ENCODE data around the gene NRXN3.
A peak's percentile ranks its signal among the peaks of the same experiment; 100 is the strongest.

NRXN3 gene

GRCh38 chr14:78848234-78848820 lies 678.2 kb downstream of the NRXN3 start:
- DNase-seq, result no peak

- no peak for DNase-seq
Measured at GRCh38 chr14:78849952-78850351, 679.8 kb downstream of the NRXN3 start.

DNA sequence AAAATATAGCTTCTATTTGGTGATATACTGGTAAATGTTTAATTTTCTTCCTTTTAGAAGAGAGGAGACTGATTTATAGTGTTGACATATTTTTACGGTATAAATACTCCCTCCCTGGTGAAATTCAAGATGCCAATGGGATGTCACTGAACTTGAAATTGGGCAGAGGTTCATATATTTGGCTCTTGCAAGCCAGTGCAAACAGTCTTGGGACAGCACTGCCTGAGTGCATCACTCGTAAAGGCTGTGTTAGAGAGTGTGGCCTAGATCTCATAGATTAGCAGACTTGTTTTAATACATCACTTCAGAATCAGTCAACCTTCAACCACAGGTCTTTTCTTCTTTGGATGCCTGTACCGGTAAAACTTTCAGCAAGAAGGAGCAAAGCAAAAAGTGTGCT lies 681.0 kb downstream of the NRXN3 start:
- no peak for DNase-seq

DNA sequence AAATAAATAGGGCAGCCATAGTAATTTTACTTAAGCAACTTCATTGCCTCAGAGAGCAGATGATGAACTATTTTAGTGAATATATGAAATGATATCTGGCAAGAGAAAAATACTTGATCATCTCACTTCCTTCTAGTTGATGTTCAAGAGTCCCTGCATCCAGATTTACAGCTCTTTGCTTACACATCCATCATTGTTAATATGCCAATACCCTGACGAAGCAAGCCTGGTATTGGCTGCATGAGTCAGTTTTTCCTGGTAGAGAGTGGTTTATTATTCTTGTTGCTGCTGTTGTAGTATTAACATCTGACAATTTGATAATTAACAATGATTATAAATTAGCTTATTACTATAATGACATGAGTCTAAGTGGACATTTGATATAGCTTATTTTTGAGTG lies 681.9 kb downstream of the NRXN3 start:
- DNase-seq, result no peak

DNA sequence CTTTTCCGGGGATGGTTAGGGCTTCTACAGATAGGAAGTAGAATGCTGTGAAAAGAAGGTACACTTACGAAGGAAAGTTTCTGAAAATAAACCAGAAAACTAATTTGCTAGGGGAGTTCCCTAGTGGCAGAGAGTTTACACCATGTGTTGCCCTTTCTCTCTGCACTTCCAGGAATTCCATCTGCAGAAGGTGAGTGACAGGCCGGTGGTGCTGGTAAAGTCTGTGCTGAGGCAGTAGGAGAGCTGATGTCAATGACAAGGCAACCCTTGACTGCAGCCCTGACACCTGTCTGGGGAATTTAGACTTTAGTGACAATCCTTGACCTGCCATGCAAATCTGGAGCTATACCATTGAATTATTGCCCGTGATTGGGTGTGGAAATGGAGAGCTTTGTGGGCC lies 687.8 kb downstream of the NRXN3 start:
- DNase-seq, result no peak

DNA sequence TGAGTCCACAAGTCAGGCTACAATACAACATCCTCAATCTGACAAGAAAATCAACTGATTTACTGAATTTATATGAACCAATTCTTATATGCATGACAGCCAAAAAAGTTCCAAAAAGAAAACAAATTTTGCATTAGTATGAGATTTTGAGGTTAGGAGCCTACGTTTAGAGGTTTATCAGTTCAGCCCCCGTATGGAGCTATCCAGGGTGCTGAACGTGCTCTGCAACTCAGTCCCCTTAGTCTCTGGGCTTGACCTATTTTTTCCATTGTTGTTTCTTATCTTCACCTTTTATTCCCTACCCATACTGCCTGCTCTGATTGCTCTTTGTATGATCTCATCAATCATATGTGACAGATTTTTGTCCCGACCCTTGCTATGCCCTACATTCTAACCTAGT lies 693.0 kb downstream of the NRXN3 start:
- DNase-seq, result no peak

GRCh38 chr14:78872837-78873236 lies 702.7 kb downstream of the NRXN3 start:
- no peak for DNase-seq

- no peak for DNase-seq
Measured at GRCh38 chr14:78873581-78873980, 703.4 kb downstream of the NRXN3 start.

DNA sequence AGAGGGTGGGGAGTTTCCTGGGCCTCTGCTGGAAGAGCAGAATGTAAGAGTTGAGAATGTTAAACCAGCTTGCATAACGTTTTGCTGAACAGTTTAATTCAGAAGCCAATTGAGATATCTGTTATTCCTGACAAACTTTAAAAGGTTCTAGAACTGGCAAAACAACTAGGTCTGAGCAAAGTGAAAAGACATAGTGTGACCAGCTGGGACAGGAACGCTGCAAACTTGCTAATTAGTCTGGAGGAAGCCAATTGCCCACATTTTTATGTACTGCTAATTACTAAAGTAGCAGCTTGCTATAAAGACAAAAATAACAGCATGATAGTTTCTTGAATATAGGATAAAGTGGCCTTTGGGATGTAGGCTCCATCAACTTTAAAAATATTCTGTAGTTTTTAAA lies 704.9 kb downstream of the NRXN3 start:
- DNase-seq, result no peak

DNA sequence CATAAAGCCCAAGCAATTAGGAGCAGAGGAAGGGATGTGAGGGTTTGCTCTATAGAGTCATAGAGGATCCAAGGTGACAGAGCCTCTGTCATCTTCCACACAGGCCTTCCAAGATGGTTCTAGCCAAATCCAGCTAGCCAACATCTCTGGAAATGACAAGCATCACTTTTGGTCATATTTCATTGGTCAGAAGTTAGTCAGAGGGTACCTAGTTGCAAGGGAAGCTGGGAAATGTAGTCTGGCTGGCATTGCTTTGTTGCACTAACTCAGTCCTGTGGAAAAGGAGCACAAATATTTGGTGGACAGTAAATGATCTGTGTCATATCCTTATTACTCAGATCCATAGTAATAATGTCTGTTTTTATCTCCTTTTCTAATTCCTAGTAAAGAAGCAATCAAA lies 715.7 kb downstream of the NRXN3 start:
- DNase-seq, result no peak

DNA sequence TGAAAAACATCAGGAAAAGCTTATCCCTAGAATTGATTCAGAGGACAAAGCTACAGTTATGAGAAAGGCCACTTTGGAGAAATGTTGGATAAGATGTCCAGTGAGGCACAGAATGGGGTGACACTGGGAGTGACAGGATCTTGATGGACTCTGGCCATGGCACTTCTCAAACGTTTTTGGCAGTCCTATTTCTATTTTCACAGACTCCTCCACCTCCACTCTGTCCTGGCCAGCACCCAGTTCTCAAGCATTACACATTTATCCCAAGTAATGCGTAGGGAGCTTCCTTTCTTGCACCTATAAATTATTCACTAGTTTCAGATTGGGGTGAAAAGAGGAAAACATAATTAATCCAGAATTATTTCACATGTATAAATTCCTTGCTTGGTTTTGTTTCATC lies 727.3 kb downstream of the NRXN3 start:
- no peak for DNase-seq

DNA sequence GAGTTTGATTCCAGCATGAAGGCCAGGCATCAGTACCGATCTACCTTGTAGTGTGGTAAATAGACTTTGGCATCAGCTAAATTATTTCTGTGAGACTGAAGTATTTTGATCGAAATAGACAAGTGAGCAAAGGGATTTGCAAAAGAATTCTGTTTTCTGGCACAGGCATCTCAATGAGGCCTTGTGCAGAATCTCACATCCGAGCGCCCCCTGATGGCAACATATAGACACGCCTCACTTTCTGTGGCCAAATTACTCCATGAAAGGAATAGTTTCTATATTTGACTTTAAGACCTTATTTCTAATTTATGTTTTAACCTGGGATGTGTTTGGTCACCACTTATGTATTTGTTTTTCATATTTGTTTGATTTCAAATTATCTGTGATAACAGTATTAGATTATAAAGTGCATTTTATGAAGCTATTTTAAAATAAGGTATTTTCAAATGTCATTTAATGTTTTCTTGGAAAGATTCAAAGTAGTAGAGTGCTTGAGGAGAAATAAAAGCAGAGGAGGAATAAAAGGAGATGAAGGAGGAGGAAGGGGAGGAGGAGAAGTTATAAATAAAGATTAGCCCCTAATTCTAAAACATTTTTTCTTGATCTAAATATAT lies 731.9 kb downstream of the NRXN3 start:
- peak; percentile 29 for DNase-seq

GRCh38 chr14:78904094-78904493 lies 733.9 kb downstream of the NRXN3 start:
- no peak for DNase-seq

- no peak for DNase-seq
Measured at GRCh38 chr14:78917462-78917861, 747.3 kb downstream of the NRXN3 start.

DNA sequence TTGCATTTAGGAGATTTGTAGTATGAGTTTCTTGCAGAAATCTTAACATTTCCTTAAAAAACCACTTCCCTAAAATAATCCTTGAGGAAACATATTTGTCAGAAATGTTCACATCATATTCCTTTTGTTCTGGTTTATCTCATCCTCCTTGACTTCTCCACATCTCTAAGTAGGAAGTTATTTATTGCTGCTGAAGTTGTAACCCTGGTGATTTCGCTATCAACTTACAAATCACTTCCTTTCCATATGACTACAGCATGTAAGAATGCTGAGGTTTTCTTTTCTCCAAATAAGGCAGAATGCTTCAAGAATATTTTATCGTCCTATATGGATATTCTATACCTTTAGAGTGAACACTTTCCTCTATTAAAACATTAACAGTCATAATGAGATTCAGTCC lies 751.7 kb downstream of the NRXN3 start:
- no peak for DNase-seq

- no peak for DNase-seq
Measured at GRCh38 chr14:78927261-78927660, 757.1 kb downstream of the NRXN3 start.

DNA sequence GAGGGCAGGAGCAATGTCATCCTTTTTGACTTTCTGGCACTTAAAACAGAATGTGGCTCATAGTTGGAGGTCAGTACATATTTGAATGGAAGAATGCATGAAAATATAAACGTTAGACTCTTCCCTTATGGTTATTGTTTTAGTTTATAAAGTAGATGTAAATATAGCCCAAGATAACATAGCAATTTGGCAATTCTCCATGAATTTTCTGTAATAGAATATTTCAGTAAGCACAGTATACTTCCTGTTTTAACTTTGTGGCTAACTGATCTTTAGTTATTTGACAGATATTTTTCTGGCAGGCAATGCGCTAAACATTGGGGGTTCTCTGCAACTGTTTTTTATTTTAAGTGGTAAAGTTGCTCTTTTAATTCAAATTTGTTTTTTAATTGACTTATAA lies 763.0 kb downstream of the NRXN3 start:
- no peak for DNase-seq

- DNase-seq, result no peak
Measured at GRCh38 chr14:78933948-78934524, 763.9 kb downstream of the NRXN3 start.

DNA sequence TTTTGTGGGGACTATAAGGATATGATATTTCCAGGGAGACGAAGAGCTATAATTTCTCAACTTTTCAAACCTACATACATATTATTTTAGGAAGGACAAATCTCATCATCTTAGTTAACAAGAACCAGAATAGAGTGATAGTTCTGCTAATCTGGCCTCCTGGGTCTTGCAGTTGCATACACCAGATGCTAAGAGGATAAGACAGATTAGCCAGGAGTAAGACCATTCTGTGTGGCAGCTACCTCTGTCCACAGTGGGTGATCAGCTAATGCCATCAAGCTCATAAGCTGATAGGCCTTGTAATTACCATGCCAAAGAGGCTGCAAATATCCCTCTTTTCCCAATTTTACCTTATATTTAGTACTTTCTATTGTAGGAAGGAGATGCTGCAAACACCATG lies 776.8 kb downstream of the NRXN3 start:
- DNase-seq, result no peak

GRCh38 chr14:78947681-78948080 lies 777.5 kb downstream of the NRXN3 start:
- DNase-seq, result no peak

GRCh38 chr14:78950649-78951048 lies 780.5 kb downstream of the NRXN3 start:
- DNase-seq, result no peak

GRCh38 chr14:78951602-78952001 lies 781.4 kb downstream of the NRXN3 start:
- DNase-seq, result no peak

DNA sequence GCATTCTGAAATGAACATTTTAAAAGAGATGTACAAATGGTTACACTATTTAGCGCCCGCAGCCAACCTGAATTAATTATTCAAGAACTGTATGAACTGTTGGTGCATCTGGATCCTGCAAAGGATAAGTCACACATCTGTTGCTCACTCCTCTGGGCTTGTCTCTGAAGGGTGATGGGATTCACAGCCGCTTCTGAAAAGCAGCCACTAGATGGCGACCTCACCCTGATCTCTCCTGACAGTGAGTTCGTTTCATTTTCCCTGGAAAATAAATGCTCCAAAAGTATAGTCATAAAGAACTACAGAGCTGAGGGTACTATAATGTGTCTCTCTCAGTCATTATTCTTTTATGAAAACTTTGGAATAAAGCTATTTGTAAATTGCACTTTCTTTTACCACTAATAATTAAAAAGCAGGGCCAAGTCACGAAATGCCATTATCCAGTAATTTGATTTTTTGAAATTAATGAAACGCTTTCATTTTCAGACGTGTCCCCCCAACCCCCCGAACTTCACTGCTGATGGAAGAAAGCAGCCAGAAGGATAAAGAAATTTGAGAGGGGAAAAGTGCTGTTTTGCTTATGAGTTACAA lies 789.6 kb downstream of the NRXN3 start:
- no peak for DNase-seq

- DNase-seq, result no peak
Measured at GRCh38 chr14:78967111-78967809, 797.1 kb downstream of the NRXN3 start.

Measured in NCI-H1436 treated with DMSO at 0.1 percent for 48 hours (cell line).